SIG-M5 treated with dmso at 0.1 percent for 504 hours (cell line): ENCODE measurements around the gene CASR.

Experiments used
- DNase-seq: peaks from one replicate; lab custom pipeline; 2025; ENCODE audit not compliant: unreplicated experiment; lab: John Stamatoyannopoulos, UW

Gene CASR

GRCh38 chr3:122213650-122214049 is 30.2 kb downstream of the CASR start:
- no peak for DNase-seq

- no peak for DNase-seq
Observed at GRCh38 chr3:122214711-122215110, 31.2 kb downstream of the CASR start.

GRCh38 chr3:122215592-122216298 is 32.3 kb downstream of the CASR start:
- DNase-seq, result no peak

- no peak for DNase-seq
Observed at GRCh38 chr3:122217901-122218300, 34.4 kb downstream of the CASR start.

- no peak for DNase-seq
Observed at GRCh38 chr3:122219242-122219872, 35.9 kb downstream of the CASR start.

GRCh38 chr3:122227036-122227781 is 43.7 kb downstream of the CASR start:
- no peak for DNase-seq

GRCh38 chr3:122230174-122230573 is 46.7 kb downstream of the CASR start:
- DNase-seq, result no peak

GRCh38 chr3:122231465-122232157 is 48.1 kb downstream of the CASR start:
- DNase-seq, result no peak

- no peak for DNase-seq
Observed at GRCh38 chr3:122232485-122232884, 49.0 kb downstream of the CASR start.

- peak; percentile 96 for DNase-seq
Observed at GRCh38 chr3:122233101-122233952, 49.9 kb downstream of the CASR start.

- no peak for DNase-seq
Observed at GRCh38 chr3:122234117-122234516, 50.6 kb downstream of the CASR start.

GRCh38 chr3:122235147-122235546 is 51.7 kb downstream of the CASR start:
- no peak for DNase-seq

- no peak for DNase-seq
Observed at GRCh38 chr3:122239112-122239511, 55.6 kb downstream of the CASR start.

GRCh38 chr3:122245513-122246174 is 62.2 kb downstream of the CASR start:
- DNase-seq, result peak; percentile 75

GRCh38 chr3:122246199-122246598 is 62.7 kb downstream of the CASR start:
- DNase-seq, result no peak

- peak; percentile 70 for DNase-seq
Observed at GRCh38 chr3:122247087-122247824, 63.8 kb downstream of the CASR start.

GRCh38 chr3:122247825-122248185 is 64.3 kb downstream of the CASR start:
- no peak for DNase-seq

GRCh38 chr3:122251428-122251827 is 68.0 kb downstream of the CASR start:
- peak; percentile 32 for DNase-seq

GRCh38 chr3:122253581-122253980 is 70.1 kb downstream of the CASR start:
- DNase-seq, result no peak
